MG63 (cell line): Measurements from ENCODE around the gene STOM. TPM values are rescaled to one million over a fixed set of nuclear protein-coding genes. Genes with fewer than 3 reads are reported as not detected.
"Not testable (repeated sequence)": the region's sequence is repeated elsewhere in the genome, so short reads cannot be mapped to it uniquely, and the experiment has no call there.

Experiments
- DNase-seq: peaks from one replicate; pipeline ENCODE4 v3.0.0-alpha.2; 2020
- H3K27me3 ChIP-seq: fragments of 250-450 bp; sonication (Bioruptor Pico); 2 replicates; pipeline ENCODE4 v1.5.1; 2020; ENCODE audit warnings: mild to moderate bottlenecking, moderate library complexity
- H3K36me3 ChIP-seq: fragments of 250-450 bp; sonication (Bioruptor Pico); 2 replicates; pipeline ENCODE4 v1.5.1; 2020; ENCODE audit warnings: mild to moderate bottlenecking, moderate library complexity
- H3K4me3 ChIP-seq: fragments of 250-450 bp; sonication (Bioruptor Pico); 2 replicates; pipeline ENCODE4 v1.5.1; 2020; ENCODE audit warnings: mild to moderate bottlenecking, moderate library complexity
- H3K9me3 ChIP-seq: fragments of 250-450 bp; sonication (Bioruptor Pico); 2 replicates; pipeline ENCODE4 v1.5.1; 2020; ENCODE audit warnings: mild to moderate bottlenecking, moderate library complexity
- total RNA-seq: library from RNA; depleted of rRNA; stranded (reverse); fragments of >200 nt; shearing (Covaris generic); gene quantifications from 2 replicates; pipeline ENCODE4 v1.2.3, GENCODE V29; 2014; ENCODE audit warnings: low replicate concordance

Gene STOM
- total RNA-seq, 1 experiment from 2014 or later = 108 TPM

DNA sequence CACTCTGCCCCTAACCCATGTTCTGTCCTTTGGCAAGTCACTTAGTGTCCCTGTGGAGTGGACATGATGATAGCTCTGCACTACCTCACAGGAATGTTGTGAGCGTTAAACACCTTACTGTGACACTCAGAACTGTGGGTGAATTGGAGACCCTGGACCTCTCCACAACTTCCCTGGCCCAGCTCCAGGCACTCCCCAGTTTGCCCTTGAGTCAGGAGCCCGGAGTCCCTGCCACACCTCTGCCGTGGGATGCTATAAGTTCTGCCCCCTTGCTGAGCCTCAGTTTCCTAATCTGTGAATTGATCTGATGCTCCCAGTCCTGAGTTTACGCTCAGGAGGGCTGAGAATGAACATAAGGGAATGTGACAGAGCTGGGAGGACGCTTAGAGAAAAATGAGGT is 67.7 kb downstream of the STOM start:
- H3K9me3 ChIP-seq = no peaks in the 10 kb centered on the region
- H3K36me3 ChIP-seq = no peaks in the 10 kb centered on the region
- DNase-seq = no peak

DNA sequence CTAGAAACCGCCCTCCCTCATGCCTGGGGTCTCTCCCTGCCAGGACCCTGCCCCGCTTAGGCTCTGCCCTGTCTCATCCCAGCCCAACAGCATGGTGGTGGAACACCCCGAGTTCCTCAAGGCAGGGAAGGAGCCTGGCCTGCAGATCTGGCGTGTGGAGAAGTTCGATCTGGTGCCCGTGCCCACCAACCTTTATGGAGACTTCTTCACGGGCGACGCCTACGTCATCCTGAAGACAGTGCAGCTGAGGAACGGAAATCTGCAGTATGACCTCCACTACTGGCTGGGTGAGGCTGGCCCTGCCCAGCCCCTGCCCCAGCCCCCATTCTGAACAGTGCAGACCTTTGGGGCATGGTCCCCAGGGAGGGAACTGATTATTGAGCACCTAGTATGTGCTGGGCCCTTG is 68.2 kb downstream of the STOM start:
- Histone ChIP-seq H3K9me3 (no peaks in the 10 kb centered on the region), H3K36me3 (no peaks in the 10 kb centered on the region), H3K27me3 (no peaks in the 10 kb centered on the region), H3K4me3 (no peak overlapping the region)
- DNase-seq = no peak

More for the DNA sequence above, 67.7 kb downstream of the STOM start:
- Histone ChIP-seq H3K27me3 (no peaks in the 10 kb centered on the region), H3K4me3 (no peak overlapping the region)

DNA sequence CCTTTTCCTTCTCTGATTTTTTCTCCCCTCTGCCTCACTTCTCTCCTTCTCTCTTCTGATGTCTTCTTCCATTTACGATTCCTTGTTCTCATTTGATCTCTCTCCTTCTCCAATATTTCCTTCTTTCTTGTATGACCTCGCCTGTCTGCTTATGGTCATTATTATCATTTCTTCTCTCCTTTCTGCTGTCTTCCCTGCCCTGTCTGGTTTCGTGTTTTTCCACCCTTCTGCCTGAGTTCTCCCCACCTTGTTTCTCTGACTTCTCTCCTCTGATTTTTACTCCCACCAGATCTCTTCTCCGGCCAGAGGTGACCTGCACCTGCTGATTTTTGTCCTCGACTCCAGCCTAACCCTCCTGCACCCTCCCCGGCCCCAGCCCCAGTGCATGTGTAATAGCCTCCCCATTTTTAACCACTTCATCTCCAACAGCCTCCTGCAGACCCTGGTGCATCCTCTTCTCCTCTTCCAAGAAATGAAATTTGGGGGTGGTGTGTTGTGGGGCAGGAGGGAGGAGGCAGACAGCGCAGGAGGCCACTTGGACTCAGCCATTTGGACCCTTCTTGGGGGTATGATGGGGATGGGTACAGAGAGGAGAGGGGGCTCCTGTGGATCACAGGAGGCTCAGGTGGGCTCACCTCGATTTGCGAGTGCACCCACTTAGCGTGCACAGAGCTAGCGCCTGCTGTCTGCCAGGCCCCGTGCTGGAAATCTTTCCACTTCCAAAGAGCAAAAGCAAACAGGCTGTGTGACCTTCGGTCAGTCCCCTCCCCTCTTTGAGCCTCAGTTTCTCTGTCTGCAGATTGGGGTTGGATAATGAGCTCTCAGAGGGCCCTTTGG is 69.5 kb downstream of the STOM start:
- DNase-seq = no peak
- H3K4me3 ChIP-seq = no peak overlapping the region
- H3K9me3 ChIP-seq = no peaks in the 10 kb centered on the region
- H3K27me3 ChIP-seq = no peaks in the 10 kb centered on the region
- H3K36me3 ChIP-seq = no peaks in the 10 kb centered on the region

DNA sequence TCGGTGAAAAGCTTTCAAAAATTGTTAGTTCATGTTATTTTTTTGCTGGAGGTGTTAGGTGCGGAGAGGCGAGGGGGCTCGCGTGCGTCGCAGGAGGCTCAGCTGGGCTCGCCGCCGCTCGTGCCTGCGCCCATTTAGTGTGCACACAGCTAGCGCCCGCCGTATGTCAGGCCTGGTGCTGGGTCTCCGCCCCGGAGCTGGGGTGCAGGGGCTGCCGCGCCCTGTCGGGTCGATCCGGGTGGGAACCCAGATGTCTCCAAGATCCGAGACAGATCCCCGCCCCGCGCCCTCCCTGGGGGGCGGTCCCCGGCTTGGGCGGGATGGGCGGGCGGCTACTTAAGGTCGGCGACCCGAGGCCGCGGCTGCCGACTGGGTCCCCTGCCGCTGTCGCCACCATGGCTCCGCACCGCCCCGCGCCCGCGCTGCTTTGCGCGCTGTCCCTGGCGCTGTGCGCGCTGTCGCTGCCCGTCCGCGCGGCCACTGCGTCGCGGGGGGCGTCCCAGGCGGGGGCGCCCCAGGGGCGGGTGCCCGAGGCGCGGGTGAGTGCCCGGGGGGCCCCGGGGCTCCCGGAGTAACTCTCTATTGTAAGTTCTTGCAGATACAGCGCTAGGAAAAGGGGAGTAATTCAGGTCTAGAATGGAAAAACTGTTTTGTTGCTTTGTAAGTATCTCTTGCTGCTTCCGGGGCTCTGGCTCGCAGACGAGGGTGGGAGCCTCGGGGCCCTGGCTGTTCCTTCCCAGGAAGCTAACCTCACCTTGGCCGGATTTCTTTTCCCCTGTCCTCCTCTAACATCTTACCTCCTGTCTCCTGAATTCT is 70.4 kb downstream of the STOM start:
- no peaks in the 10 kb centered on the region for H3K9me3 ChIP-seq
- no peaks in the 10 kb centered on the region for H3K27me3 ChIP-seq
- DNase-seq = no peak
- no peaks in the 10 kb centered on the region for H3K36me3 ChIP-seq
- H3K4me3 ChIP-seq = no peak overlapping the region

DNA sequence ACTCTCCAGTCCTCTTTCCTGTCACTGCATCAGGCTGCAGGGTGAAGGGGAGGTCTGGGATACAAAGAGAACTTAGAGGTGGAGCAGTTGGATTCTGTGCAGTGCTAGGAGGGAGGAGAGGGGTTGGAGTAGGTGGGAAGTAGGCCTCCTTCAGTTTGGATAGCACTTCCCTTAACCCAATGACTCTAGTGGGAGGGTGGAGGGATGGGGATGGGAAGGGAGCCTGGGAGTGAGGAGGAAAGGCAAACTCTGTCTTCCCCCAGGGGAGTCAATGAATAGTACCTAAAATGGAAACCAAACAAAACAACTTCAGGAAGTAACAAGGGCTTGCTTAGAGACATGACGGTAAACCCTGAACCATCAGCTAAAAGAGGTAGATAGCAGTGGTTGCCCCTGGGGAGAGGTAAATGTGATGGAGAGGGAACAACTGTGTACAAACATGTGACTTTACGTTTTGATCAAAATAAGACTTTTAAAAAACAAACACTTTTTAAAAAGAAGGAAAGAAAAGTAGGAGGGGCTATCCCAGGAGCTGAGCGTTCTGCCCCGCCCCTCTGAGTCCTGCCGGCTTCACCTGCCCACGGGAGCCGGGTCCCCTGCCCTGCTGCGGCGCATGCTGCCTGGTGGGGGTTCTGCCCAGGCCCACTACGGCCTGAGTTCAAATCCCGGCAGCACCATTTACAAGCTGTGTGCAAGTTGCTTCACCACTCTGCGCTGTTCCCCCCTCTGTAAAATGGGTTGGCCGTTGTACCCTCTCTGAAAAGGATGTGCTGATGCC is 71.2 kb downstream of the STOM start:
- H3K4me3 ChIP-seq = no peak overlapping the region
- no peaks in the 10 kb centered on the region for H3K9me3 ChIP-seq
- H3K36me3 ChIP-seq = no peaks in the 10 kb centered on the region
- DNase-seq = no peak
- H3K27me3 ChIP-seq = no peaks in the 10 kb centered on the region

DNA sequence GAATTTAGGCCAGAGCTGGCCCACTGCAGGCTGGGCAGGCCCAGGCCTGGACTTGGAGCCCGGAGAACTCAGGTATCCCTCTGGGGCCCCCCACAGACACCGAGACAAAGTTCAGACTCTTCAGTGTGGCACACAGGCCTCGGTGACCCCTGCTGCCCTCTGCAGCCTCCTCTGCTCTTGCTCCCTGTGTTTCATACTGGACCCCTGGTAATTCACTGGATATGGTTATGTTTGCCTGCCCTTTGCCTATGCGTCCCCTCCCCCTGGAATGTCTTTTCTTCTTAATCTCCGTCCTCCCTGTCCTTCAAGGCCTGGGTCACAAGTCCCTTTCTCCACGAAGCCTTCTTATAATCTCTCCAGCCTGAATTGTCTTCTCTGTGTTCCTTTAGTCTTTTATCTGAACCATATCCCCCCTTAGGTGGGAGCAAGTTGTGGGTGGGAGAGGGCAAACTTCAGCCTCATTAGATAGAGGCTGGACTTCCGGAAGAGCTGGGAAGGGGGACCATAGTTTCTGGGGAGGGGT is 72.0 kb downstream of the STOM start:
- H3K9me3 ChIP-seq = no peaks in the 10 kb centered on the region
- no peak for DNase-seq
- no peaks in the 10 kb centered on the region for H3K27me3 ChIP-seq
- H3K36me3 ChIP-seq = no peaks in the 10 kb centered on the region
- no peak overlapping the region for H3K4me3 ChIP-seq

DNA sequence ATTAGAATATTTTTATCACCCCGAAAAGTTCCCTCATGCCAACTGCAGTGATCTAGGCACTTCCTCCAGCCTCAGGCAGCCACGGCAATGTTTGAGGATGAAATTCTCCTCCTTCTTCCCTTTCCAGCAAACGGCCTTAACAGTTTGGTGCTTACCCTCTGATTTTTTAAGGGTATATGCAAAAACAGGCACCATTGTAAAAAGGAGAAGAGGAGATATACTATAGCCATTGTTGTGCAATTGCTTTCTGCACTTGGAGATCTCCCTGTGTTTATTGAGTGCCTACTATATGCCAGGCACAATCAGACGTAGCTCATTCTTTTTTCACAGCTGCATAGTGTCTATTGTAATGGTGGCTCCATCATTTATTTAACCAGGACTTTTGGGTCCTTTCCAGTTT is 72.7 kb downstream of the STOM start:
- DNase-seq = no peak
- no peaks in the 10 kb centered on the region for H3K9me3 ChIP-seq
- no peak overlapping the region for H3K4me3 ChIP-seq
- H3K36me3 ChIP-seq = no peaks in the 10 kb centered on the region
- H3K27me3 ChIP-seq = no peaks in the 10 kb centered on the region

DNA sequence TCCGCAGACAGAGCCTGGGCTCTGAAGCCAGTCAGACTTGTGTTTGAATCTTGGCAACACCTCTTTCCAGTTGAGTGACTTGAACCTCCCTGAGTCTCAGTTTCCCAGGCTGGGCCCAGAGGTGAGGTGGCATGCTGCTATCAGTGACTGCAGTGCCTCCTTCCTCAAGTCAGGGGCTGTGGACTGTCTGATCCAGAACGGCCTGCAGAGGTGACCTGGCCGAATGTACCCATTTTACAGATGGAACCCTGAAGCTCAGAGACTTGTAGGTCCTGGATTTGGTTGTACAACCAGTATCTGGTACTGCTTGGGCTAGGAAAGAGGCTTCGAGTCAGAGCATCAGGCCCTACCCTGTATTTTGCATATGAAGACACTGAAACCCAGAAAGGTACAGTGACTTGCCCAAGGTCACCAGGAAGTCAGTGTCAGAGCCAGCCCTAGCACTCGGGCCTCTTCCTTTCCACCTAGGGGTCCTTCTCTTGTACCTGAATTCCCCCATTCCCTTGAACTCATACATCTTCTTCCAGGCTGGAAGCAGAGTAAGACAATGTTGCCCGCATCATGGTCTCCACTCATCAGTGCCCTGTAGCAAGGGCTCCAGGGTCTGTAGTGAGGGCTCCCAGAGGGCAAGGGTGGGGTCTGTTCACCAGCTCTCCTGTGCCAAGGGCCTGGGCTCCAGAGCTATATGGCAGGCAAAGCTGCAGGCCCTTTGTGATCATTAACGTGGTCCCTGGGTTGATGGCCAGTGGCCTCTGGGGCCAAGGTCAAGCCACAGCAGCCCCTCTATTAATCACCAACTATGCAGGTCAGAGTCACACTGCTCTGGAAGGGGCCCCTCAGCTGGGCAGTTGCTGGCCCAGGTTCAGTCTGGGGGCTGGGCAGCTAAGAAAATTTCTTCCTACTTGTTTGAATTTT is 73.6 kb downstream of the STOM start:
- Histone ChIP-seq H3K4me3 (no peak overlapping the region), H3K27me3 (no peaks in the 10 kb centered on the region), H3K36me3 (no peaks in the 10 kb centered on the region), H3K9me3 (no peaks in the 10 kb centered on the region)
- DNase-seq = no peak

DNA sequence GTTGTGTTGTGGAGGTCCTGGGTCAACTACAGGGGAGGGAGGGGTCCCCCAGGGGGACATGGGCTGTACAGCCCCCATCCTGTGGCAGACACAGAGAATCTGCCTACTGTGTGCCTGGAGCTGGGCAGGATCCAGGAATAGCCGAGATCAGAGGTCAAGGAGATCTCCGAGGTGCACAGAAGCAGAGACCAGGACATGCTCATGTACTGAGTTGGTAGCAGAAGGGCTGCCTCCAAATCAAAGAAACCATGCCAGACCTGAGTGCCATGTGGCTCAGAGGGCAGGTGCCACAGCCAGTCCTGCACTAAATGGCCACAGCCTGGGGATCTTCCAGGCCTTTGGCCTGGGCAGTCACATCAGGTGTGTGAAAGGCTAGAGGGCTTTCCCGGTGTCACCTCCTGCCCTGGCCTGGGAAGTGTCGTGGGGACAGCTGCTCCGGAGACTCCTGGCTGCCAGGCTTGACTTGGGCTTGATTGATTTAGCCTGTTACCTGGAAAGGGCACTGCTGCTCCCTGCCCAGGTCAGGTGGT is 74.3 kb downstream of the STOM start:
- Histone ChIP-seq H3K36me3 (no peaks in the 10 kb centered on the region), H3K27me3 (no peaks in the 10 kb centered on the region), H3K4me3 (no peak overlapping the region), H3K9me3 (no peaks in the 10 kb centered on the region)
- no peak for DNase-seq

DNA sequence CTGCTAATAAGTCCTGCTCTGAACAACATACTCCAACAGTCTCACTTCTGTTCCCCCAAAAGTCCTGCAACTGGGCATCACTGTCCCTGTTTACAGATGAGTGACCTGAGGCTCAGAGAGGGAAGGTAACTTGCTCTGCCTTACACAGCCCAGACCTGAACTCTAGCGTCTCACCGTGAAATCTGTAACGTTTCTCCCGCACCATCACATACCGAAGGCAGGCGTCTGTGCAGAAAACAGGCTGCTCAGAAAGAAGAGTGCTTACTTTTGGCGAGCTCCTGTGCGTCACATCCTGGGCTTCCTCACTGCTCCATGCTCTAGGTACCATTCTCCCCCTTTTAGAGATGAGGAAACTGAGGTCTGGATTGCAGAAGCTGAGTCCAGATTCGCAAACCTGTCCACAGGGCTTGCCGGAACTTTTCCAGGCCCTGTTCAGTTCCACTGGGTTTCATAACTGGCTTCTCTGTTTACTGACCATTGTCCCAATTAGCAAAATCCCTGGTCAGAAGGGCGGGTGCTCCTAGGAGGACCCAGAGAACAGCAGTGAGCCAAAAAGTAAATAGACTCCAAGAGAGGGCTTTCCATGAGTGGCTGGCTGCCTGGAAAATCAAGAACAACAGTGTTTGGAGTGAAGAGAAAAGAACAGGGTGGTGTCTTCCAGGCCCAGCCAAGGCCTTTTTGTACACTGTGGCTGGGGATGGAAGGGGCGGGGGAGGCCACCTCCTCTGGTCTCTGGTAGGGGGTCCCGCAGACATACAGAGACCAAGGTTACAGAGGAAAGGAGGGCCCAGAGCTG is 75.0 kb downstream of the STOM start:
- H3K4me3 ChIP-seq = no peak overlapping the region
- no peak for DNase-seq
- no peaks in the 10 kb centered on the region for H3K27me3 ChIP-seq
- H3K36me3 ChIP-seq = no peaks in the 10 kb centered on the region
- no peaks in the 10 kb centered on the region for H3K9me3 ChIP-seq

DNA sequence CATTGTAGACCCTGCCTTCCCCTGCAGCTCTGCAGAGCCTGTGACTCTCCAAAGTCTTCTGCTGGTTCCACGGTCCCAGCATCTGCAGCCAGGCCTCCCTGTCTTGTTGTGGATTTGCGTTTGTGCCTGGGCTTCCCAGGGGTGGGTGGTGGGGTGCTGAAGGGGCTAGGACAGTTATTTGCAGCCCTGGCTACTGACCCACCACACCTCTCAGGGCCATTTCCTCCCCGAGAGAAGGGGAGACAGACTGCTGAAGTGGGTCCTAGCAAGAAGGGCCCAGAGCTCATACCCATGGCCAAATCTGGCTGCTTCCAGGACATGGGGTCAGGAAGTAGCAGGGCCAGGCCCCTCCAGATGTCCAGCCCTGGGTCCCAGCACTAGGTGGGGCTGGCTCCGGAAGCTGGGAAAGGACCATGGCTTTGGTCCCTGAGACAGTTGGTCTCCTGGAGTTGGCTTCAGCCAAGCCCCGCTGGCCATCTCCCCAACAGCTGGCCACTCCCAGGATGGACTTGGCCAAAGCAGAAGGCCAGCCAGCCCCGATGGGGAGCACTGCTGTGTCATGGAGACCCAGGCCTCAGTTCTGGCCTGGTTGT is 75.8 kb downstream of the STOM start:
- Histone ChIP-seq H3K27me3 (no peaks in the 10 kb centered on the region), H3K4me3 (no peak overlapping the region), H3K36me3 (no peaks in the 10 kb centered on the region), H3K9me3 (no peaks in the 10 kb centered on the region)
- no peak for DNase-seq

DNA sequence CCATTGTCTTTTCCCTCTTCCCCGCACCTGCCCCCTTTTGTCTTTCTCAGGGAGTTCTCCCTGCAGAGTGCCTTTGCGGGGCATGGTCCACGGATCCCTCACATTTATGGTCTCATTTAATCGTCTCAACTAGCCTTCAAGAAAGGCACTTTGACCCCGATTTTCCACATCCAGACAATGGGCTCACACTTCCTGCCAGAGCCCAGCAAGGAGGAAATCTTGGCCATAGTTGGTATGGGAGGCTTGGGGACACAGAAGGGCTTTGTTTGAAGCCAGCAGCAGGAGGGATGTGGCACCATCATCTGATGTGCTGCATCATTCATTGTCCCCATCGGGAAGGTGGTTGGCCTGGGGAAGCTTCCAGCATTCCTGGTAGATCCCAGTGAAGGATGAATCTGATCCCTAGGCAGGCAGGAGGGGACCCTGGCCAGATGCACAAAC is 77.2 kb downstream of the STOM start:
- H3K27me3 ChIP-seq = no peaks in the 10 kb centered on the region
- no peak overlapping the region for H3K4me3 ChIP-seq
- H3K9me3 ChIP-seq = no peaks in the 10 kb centered on the region
- H3K36me3 ChIP-seq = no peaks in the 10 kb centered on the region
- no peak for DNase-seq

DNA sequence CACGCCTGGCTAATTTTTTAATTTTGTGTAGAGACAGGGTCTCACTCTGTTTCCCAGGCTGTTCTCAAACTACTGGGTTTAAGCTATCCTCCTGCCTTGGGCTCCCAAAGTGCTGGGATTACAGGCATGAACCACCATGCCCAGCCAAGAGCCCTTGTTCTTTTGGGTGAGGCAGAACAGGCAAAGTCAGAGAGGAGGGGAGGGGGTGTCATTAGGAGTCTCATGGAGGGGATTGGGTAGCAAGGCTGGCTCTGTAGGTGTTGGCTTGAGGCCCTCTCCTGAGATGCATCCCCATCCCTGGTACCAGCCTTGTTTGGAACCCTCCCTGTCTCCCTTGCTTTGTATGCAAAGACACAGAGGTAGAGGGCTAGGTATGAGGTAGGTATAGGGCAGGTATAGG is 78.0 kb downstream of the STOM start:
- Histone ChIP-seq H3K27me3 (no peaks in the 10 kb centered on the region), H3K4me3 (no peak overlapping the region), H3K36me3 (no peaks in the 10 kb centered on the region), H3K9me3 (no peaks in the 10 kb centered on the region)
- DNase-seq = no peak

DNA sequence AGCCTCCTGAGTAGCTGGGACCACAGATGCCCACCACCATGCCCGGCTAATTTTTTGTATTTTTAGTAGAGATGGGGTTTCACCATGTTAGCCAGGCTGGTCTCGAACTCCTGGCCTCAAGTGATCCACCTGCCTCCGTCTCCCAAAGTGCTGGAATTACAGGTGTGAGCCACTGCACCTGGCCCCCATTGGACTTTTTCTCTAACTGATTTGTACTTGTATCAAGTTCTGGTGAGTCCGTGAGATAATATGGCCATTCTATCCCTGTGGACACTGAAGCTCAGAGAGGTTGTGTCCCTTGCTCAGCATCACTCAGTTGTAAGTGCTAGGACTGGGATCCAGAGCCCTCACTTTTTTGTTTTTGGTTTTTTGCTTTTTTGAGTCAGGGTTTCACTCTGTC is 78.5 kb downstream of the STOM start:
- H3K9me3 ChIP-seq, DNase-seq, H3K4me3 ChIP-seq, H3K36me3 ChIP-seq, H3K27me3 ChIP-seq: not testable (repeated sequence)
